ENCODE data around the gene DTD2.

DNA sequence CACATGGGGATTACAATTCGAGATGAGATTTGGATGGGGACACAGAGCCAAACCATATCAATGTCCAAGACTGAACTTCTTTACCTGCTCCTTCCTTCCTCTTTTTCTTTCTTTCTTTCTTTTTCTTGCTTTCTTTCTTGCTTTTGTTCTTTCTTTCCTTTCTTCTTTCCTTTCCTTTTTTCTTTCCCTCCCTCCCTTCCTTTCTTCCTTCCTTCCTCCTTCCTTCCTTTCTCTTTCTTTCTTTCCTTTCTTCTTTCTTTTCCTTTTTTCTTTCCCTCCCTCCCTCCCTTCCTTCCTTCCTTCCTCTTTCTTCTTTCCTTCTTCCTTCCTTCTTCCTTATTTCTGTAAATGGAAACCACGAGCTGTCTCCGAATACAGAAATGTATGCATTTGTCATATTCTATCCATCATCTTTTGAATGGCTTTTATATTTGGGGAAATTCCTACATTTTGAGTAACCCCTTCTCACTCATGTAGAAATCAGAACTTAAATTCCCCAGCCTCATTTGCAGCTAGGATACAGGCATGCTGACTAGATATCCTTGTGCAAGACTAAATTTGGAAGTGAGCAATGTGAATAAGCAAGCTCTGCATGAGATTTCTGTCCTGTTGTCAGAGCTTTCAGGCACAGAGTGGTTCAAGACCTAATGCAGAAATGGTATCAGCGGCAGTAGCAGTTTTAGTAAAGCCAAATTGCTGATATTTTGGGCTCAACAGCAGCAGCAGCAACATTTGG lies 19.0 kb upstream of the DTD2 start:
- no peak for TF ChIP-seq ZNF335 (tag by site-specific recombination; conservative IDR thresholded peaks at IDR 0.05)
- no peak for TF ChIP-seq ZNF37A (tag by site-specific recombination; IDR thresholded peaks at IDR 0.05)
- no peak for TF ChIP-seq ZNF596 (tag by site-specific recombination; IDR thresholded peaks at IDR 0.05)
- no peak for TF ChIP-seq ZNF510 (tag by site-specific recombination; IDR thresholded peaks at IDR 0.05; ENCODE audit: insufficient replicate concordance)
- TF ChIP-seq, protein P1, sequence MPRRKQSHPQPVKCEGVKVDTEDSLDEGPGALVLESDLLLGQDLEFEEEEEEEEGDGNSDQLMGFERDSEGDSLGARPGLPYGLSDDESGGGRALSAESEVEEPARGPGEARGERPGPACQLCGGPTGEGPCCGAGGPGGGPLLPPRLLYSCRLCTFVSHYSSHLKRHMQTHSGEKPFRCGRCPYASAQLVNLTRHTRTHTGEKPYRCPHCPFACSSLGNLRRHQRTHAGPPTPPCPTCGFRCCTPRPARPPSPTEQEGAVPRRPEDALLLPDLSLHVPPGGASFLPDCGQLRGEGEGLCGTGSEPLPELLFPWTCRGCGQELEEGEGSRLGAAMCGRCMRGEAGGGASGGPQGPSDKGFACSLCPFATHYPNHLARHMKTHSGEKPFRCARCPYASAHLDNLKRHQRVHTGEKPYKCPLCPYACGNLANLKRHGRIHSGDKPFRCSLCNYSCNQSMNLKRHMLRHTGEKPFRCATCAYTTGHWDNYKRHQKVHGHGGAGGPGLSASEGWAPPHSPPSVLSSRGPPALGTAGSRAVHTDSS (tag by site-specific recombination; IDR thresholded peaks at IDR 0.05), result no peak
- no peak for TF ChIP-seq GLIS1 (tag by site-specific recombination; IDR thresholded peaks at IDR 0.05)
- TF ChIP-seq ZNF202 (tag by site-specific recombination; IDR thresholded peaks at IDR 0.05; ENCODE audit: borderline replicate concordance), result no peak
- no peak for TF ChIP-seq ZBTB8A (tag by site-specific recombination; IDR thresholded peaks at IDR 0.05)
- no peak for TF ChIP-seq SCRT1 (tag by site-specific recombination; IDR thresholded peaks at IDR 0.05; ENCODE audit: borderline replicate concordance)
- TF ChIP-seq, protein P2, sequence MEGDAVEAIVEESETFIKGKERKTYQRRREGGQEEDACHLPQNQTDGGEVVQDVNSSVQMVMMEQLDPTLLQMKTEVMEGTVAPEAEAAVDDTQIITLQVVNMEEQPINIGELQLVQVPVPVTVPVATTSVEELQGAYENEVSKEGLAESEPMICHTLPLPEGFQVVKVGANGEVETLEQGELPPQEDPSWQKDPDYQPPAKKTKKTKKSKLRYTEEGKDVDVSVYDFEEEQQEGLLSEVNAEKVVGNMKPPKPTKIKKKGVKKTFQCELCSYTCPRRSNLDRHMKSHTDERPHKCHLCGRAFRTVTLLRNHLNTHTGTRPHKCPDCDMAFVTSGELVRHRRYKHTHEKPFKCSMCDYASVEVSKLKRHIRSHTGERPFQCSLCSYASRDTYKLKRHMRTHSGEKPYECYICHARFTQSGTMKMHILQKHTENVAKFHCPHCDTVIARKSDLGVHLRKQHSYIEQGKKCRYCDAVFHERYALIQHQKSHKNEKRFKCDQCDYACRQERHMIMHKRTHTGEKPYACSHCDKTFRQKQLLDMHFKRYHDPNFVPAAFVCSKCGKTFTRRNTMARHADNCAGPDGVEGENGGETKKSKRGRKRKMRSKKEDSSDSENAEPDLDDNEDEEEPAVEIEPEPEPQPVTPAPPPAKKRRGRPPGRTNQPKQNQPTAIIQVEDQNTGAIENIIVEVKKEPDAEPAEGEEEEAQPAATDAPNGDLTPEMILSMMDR (tag by site-specific recombination; IDR thresholded peaks at IDR 0.05), result no peak
